ENCODE measurements around the gene TDRD7. TPM values are rescaled to one million over a fixed set of nuclear protein-coding genes. Genes with fewer than 3 reads are reported as not detected.

Gene TDRD7
- total and polyA plus RNA-seq, 9 of the 15 experiments (the other 6 are each of a cell fraction or from before 2014, with no cell fraction given): 2.2 to 7.7 (median 5.2) TPM

- TF ChIP-seq JUND (IDR thresholded peaks at IDR 0.05; ENCODE audit: borderline replicate concordance, low read depth, low read length): peak; percentile 80
- peak; percentile 67; the same call in 1 of the 3 replicates for TF ChIP-seq JUND (tag; IDR thresholded peaks at IDR 0.05; ENCODE audit: borderline replicate concordance, low read depth, low read length)
- 0 out of 2 replicates have a peak, but pooled peaks have one; percentile 14 for TF ChIP-seq HEY1 (CRISPR knock-in tag; IDR thresholded peaks at IDR 0.05; ENCODE audit: borderline replicate concordance)
- TF ChIP-seq, protein P1, sequence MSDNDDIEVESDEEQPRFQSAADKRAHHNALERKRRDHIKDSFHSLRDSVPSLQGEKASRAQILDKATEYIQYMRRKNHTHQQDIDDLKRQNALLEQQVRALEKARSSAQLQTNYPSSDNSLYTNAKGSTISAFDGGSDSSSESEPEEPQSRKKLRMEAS (CRISPR knock-in tag; IDR thresholded peaks at IDR 0.05): peak; percentile 33; the same call in 1 of the 2 replicates
- peak in 1 of 2 experiments; percentile 41; a peak in 1 of 4 replicates for TF ChIP-seq ZNF639 (CRISPR knock-in tag; conservative IDR thresholded peaks at IDR 0.05 in 1 of 2, IDR thresholded peaks at IDR 0.05 in 1 of 2)
- TF ChIP-seq KLF6 (CRISPR knock-in tag; IDR thresholded peaks at IDR 0.05; ENCODE audit: borderline replicate concordance): no peak
- peak; percentile 56; the same call in 1 of the 2 replicates for TF ChIP-seq CXXC5 (CRISPR knock-in tag; IDR thresholded peaks at IDR 0.05)
- no peak for TF ChIP-seq FOXP4 (CRISPR knock-in tag; IDR thresholded peaks at IDR 0.05; ENCODE audit: borderline replicate concordance)
- peak; percentile 65 for TF ChIP-seq MEIS2 (IDR thresholded peaks at IDR 0.05; ENCODE audit: partially characterized antibody)
- TF ChIP-seq SMARCC2 (IDR thresholded peaks at IDR 0.05; ENCODE audit: low read depth): peak; percentile 87
- TF ChIP-seq ZBTB26 (CRISPR knock-in tag; IDR thresholded peaks at IDR 0.05): no peak; the same call in 1 of the 2 replicates
- no peak for TF ChIP-seq ATF1 (CRISPR knock-in tag; IDR thresholded peaks at IDR 0.05)
- TF ChIP-seq ATF1 (tag; IDR thresholded peaks at IDR 0.05): peak; percentile 50; the same call in 1 of the 2 replicates
- TF ChIP-seq CREM (IDR thresholded peaks at IDR 0.05; ENCODE audit: low read depth): peak; percentile 77
Measured at GRCh38 chr9:97502984-97503861, 91.3 kb downstream of the TDRD7 start (continued).

Measured in K562 (cell line).